Left cardiac atrium (tissue), 4 donors: ENCODE measurements around the gene DNAJB6. TPM values are rescaled to one million over a fixed set of nuclear protein-coding genes. Genes with fewer than 3 reads are reported as not detected.

Experiments
- ATAC-seq, 2 donors: fragments of 200-7000 bp; cut with Tn5 transposase; one replicate each; pipeline ENCODE4 v1.9.1; 2020; ENCODE audit warnings: mild to moderate bottlenecking in 2 of 2, moderate library complexity in 2 of 2
- DNase-seq: peaks from one replicate; pipeline ENCODE4 v3.0.0-alpha.2; 2020
- intact Hi-C, 2 donors: fragments of 100-400 bp; cut with DNase I; formaldehyde crosslinking; loops; one replicate each; pipeline versions ENCODE4 v1.14.1 to v1.15.1; 2022 to 2023
- long read RNA-seq: library from polyadenylated mRNA; unstranded; transcript quantifications from one replicate; pipeline ENCODE4 v2.0.0, GENCODE V29; 2021
- total RNA-seq, 2 donors: library from RNA; stranded (reverse); fragmentation: NEBNext Ultra II Directional; extraction: Animal tissue kit (Norgen Biotek cat#: 25700); gene quantifications; one replicate each; pipeline ENCODE4 v1.2.1, GENCODE V29; 2021
- donor health status: DM: no; HTN: yes; CAD: no.
- donor health status: DM: no; HTN: yes; CAD: no; lungs with severe emphysema.
- donor health status: DM: yes; HTN: yes; CAD: no.
- donor health status: Dilated cardiomyopathy.

DNAJB6 gene
- 100 to 1,000 TPM; 158 to 159 TPM for total RNA-seq
- long read RNA-seq, transcript DNAJB6-204 (8 exons, 1,609 nt) = minor isoform, 54 of 460 reads
- long read RNA-seq, transcript DNAJB6-209 (7 exons, 1,159 nt) = minor isoform, 10 of 460 reads
- long read RNA-seq, transcript DNAJB6-201 (10 exons, 2,527 nt) = major isoform, 333 of 460 reads
- long read RNA-seq, partial matches to known transcripts = 21 of 460 reads
- long read RNA-seq, other reads (novel, unspliced or antisense) = 42 of 460 reads

DNA sequence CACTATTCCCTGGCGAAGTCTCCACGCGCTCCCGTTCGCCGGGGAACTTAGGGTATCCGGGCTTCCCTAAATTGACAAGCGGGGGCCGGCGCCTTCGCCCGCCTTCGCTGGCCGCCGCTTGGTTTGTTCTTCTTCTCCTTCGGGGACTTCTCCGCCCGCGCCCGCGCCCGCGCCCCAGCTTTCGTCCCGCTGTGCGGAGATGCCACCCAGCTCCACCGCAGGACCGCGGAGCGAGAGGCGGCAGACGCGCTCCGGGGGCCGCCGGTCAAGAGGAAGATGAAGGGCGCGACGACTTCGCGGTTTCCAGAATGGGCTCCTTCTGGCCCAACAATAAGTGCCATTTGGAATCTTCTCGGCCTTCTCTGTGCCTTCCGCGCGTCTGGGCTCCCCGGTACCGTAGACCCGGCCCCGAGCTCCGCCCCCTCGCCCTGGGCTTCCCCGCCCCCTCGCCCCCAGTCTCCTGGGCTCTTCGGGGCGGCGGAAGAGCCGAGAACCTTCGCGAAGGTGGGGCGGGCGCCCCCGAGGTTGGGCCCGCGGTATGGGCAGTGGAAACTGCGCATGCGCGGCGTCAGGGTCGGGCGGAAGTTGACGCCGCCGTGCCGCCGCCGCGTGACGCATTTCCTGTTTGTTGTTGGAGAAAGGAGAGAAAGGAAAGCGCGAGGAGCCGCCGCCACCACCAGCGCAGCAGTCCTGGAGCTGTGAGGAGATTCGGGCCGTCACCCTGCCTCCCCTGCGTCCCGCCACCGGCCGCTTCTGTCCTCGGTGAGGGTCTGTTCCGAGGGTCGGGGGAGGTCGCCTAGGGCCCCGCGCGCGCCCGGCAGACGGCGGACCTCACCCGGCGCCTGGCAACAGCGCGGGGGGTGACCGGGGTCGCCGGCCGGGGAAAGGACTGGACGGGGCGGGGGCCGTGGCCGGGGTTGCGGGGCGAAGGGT lies at the start of gene DNAJB6:
DNAJB6 (plus strand) TSS at position 622 of the 933 bp plus-strand sequence. CDS start 21,569 bp downstream, outside the sequence.
- intact Hi-C loops = loop anchor here in 1 of 2 donors (10.0 kb wide), 1 partner anchor 48 kb away; no protein-coding TSS in a partner anchor
- peak; percentile 96 for DNase-seq
- ATAC-seq = peak; percentile 92 to 93

DNA sequence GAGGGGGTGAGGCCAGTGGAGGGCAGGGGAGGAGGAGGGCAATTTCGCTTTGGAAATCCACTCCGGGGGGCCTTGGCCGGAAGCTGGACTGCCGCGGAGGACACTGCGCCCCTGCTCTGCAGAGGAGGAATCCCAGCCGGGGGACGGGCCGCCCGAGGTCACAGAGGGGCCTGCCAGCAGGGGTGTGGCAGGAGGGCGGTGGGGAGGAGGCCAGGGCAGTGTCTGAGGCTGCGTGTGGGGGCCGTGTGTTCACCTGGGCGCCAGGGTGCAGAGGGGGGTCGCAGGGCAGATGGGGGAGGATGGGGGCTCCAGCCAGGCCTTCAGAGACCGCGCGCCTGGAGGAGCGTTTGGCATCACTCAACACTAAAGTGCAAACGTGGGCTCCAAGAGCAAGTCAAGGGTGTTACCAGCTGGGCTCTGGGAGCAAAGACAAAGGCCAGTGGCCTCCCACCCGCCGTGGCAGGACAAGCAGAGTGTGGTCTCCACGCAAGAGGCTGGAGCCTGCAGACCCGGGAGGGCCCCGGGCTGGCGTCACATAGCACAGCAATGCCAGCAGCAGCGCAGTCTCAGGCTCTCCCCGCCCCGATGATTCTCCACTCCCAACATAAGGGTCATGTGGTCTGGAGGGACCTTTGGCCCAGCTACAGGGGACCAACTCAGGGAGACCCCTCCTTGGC lies 45.3 kb upstream of the DNAJB6 start:
- DNase-seq = no peak
- intact Hi-C loops = no loop called here
- ATAC-seq = no peak

DNA sequence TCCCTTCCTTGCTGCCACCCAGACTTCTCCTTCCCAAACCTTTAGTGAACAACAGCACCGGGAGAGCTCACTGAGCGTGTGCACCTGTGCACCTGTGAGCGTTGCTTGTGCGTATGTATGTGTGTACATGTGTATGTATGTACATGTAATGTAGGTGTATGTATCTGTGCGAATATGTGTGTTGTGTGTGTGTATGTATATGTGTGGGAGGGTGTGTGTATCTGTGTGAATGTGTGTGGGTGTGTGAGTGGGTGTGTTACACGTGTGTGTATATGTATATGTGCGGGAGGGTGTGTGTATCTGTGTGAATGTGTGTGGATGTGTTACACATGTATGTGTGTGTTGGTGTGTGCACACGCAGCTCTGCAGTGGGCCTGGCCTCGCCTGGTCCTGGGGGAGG lies 44.5 kb upstream of the DNAJB6 start:
- ATAC-seq (no peak), DNase-seq (no peak)
- intact Hi-C loops = no loop called here

DNA sequence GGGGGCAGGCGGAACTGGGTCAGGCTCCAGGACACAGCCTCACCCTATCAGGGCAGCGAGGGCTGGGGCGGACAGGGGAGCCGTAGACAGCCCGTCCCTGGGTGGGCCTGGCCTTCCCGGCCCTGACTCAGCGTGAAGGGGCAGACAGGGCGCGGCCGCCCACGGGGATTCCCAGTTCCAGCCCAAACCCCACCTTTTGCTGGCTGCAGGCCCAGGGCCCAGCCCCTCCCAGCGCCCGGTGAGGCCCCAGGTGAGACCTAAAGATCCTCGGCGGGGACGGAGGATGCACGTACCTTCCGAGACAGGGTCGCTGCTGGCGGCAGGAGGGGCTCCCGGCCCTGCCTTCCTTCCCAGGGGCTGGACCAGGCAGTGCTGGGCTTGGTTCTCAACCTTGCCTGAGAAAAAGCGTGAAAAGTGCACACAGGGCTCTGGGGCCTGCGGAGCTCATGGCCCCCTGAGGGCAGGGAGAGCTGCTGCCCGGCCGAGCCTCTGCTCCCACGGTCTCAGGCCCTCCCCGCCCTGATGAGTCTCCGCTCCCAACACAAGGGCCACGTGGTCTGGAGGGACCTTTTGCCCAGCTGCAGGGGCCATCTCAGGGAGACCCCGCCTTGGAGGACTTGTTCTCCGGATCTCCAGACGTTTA lies 43.9 kb upstream of the DNAJB6 start:
- ATAC-seq = peak; percentile 57 to 69
- intact Hi-C loops = no loop called here
- no peak for DNase-seq

DNA sequence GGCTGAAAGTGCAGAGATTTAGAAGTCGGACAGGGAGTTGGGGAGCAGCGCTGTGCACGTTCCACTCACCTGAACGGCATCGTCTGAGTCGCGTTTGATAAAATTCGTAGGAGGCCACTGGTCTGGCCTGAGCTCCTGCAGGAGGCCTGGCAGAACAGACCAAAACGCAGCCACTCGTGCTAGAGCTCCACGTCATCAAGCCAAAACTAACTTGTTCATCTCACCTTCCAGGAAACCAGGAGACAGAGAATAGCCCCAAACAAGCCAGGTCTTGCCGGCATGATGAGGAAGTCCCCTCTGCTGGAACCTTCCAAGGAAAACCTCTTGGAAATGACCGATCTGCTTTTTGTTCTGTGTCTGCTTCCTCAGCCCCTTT lies 43.4 kb upstream of the DNAJB6 start:
- intact Hi-C loops = no loop called here
- no peak for DNase-seq
- ATAC-seq = no peak

DNA sequence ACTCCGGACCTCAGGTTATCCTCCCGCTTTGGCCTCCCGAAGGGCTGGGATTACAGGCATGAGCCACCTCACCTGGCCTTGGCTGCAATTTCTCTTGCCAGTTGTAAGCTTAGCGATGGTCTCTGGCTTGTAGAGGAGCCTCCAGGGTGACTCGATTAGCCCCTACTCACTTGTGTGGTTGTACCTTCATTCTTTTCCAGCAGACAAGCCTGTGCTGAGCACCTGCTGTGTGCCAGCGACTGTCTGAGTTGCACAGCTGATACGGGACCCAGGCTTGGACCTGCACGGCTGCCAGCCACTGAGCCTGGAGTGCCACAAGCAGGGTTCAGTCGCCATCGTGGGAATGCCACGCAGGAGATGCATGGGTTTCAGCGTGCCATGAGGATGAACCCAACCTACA lies 42.0 kb upstream of the DNAJB6 start:
- ATAC-seq (no peak), DNase-seq (no peak)
- intact Hi-C loops = no loop called here

DNA sequence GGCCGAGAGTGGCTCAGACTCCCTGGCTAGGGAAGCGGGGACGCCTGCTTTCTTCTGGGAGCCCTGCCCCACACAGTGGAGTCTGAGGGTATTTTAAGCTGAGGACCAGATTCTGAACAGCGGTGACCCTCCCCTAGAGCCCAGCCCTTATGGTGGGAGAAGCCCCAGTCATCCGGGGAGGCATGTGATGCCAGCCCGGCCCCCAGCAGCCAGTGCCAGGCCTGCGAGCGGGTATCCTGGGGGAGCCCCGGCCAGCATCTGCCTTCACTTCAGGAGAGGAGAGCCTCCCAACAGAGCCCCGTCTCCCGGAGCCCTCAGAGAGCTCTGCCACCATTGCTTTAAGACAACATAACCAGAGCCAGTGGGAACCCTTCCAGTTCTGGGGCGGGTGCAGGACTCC lies 41.5 kb upstream of the DNAJB6 start:
- ATAC-seq (no peak), DNase-seq (no peak)
- intact Hi-C loops = no loop called here

DNA sequence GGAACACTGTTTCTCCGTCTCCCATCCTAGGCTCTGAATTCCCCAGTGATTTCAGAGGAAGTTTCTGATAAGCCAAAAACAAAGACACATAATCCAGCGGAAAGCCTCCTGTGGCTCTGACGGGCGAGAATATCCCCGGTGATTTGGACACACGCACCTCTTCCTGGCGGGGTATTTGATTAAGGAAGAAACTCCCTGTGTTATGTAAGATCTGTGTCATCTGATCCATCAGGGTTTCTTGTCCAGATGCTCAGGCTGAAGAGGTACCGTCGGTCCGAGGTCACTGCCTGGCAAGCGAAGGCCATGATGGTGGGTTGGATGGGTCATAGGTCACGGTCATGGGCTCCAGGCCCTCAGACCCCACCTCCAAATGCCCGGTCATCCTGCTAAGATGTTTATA lies 39.6 kb upstream of the DNAJB6 start:
- no peak for DNase-seq
- intact Hi-C loops = no loop called here
- no peak for ATAC-seq

DNA sequence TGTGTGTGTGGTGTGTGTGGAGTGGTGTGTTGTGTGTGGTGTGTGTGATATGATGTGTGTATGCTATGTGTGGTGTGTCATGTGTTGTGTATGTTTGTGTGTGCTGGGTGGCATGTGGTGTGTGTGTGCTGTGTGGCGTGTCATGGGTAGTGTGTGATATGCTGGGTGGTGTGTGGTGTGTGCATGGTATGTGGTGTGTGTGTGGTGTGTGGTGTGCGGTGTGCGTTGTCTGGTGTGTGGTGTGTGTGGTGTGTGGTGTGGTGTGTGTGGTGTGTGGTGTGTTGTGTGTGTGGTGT lies 37.5 kb upstream of the DNAJB6 start:
- no peak for ATAC-seq
- intact Hi-C loops = no loop called here
- DNase-seq = no peak

DNA sequence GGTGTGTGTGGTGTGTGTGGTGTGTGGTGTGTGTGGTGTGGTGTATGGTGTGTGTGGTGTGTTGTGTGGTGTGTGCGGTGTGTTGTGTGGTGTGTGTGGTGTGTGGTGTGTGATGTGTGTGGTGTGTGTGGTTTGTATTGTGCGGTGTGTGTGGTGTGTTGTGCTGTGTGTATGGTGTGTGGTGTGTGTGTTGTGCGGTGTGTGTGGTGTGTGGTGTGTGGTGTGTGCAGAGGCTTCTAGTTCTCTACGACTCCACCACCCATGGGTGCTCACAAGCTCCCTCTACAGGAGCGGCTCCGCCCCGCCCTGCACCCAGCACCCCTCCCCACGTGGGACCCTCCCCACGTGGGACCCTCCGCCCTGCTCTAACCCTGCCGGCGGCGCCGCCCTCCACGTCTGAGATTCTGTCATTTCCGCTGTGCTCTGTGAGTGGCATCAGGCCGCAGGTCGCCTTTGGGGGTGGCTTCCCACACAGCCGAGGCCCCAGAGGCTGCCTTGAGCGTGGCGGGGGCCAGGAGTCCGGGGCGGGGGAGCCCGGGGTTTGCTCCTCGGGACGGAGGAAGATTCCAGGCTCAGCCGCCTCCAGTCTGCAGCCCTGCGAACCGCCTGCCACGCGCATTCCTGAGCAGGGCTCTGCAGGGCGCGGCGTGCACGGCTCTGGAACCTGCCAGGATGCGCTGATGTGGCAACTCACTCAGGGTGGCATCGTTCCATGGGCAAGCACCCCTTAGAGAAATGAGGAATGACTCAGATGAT lies 37.0 kb upstream of the DNAJB6 start:
- ATAC-seq (peak; percentile 24 to 25), DNase-seq (no peak)
- intact Hi-C loops = no loop called here

DNA sequence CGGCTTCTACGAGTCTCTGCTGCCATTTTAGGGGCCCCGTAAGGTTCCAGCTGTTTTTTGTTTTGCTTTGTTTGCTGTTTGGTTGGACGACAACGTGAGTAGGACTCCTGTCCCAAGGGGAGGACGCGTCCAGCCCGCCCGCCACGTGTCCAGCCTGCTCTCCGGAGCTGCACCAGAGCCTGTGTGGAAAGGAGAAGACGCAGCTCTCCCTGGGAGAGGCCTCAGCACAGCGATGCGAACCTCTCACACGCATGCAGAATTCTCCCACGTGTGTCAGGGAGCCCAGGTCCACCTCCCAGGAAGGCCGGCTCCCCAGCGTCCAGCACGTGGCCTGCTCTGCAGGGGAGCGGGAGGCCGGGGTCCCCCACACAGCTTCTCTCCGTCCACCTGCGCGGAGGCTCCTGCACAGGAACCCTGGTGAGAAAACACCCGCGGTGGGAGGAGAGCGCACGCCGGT lies 36.4 kb upstream of the DNAJB6 start:
- no peak for DNase-seq
- peak in 1 of 2 donors; percentile 40 for ATAC-seq

DNA sequence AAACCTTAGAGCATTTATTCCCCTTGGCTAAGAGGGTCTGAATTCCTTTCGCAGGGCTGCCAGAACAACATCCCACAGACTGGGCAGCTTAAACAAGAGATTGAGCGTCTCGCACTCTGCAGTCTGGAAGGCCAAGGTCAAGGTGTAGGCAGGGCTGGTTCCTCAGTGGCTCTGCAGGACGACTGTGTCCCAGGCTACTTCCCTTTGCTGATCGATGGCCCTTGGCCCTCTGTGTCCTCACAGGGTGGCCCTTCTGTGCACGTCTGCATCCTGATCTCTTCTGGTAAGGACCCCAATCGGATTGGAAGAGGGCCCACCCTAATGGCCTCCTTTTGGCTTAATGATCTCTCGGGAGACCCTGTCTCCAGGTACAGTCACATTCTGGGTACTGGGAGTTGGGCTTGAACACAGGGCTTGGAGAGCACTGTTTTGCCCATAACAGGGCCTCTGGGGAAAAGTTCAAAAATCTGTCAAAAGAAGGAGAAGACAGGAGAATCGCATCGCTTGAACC lies 35.1 kb upstream of the DNAJB6 start:
- intact Hi-C loops = no loop called here
- DNase-seq (no peak), ATAC-seq (no peak)

More for the DNA sequence above, 36.4 kb upstream of the DNAJB6 start:
- intact Hi-C loops = no loop called here

DNA sequence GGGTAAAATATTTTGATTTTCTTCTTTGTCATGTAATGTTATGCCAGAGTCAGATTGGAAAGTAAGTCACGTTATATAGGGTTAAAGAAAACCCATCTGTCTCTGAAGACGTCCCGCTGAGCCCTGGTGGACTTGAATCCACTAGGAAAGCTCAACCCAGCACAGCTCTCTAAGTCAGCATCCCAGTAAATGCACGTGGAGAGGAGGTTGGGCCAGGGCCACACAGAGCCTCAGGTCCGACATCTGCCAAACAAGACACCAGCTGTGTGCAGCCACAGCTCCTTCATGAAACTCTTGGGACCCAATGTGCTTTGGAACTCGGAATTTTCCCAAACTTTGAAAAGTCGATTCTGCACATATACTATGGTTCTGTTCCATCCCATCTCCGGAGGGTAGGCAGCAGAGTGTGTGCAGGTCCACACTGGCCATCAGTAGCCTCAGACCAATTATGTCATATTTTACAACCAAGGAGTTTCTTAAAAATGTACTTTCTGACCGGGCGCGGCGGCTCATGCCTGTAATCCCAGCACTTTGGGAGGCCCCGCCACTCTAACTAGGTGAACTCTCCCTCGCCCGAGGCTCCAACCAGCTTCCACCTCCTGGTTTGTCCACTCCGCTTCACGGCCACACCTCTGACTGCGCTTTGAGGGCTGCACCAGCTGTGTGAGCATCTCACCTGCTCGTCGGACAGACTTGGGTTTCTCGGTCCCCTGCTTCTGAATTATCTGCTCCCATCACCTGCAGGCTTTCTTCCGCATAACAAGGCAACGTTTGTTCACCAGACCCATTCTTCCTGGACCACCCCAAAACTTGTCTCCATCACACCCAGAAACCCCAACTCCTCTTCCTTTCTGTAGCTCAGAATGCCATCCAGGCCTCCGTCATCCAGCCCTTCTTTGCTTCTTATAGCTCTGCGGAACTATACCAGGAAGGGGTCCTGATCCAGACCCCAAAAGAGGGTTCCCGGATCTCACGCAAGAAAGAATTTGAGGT lies 29.7 kb upstream of the DNAJB6 start:
- ATAC-seq (no peak), DNase-seq (no peak)
- intact Hi-C loops = no loop called here

DNA sequence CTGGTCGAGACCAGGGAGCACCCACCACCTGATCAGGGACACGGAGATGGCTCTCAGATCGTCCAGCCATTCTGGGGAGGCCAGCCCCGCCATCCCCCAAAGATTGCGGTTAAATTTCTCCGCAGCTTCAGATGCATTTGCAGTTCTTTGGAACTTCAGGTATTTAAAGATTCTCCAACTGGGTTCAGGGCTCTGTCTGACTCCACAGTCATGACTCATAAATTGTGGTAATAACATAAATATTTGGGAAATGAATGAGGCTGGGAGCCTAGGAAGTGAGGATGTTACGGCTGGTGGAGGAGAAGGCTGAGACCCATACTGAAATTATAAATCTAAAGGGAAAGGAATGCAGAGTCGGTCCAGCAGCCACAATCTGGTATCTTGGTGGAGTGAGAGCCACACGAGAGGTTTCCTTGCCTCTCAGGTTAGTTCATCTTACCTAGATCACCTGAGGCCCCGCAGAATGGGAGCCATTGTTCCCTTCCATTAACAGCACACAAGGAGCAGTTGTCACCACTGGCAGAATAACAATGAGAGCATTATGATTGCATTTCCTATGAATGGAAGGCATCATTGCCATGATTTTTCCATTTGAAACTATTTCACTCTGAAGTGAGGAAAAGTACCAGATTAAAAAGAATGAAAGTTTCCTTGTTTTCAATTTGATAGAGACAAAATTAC lies 26.7 kb upstream of the DNAJB6 start:
- ATAC-seq = peak in 1 of 2 donors; percentile 84

DNA sequence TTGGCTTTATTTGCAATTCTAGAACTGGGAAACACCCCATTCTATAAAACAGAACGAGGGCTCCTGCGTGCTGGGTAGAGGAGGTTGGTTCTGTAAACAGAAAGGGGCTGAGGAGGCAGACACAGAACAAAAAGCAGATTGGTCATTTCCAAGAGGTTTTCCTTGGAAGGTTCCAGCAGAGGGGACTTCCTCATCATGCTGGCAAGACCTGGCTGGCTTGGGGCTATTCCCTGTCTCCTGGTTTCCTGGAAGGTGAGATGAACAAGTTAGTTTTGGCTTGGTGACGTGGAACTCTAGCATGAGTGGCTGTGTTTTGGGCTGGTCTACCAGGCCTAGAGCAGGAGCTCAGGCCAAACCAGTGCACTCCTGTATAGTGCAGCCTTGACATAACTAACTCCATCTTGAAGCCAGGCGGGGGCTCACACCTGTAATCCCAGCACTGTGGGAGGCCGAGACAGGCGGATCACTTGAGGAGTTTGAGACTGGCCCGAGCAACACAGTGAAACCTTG lies 26.1 kb upstream of the DNAJB6 start:
- intact Hi-C loops = no loop called here
- peak in 1 of 2 donors; percentile 19 for ATAC-seq
- no peak for DNase-seq

More for the DNA sequence above, 26.7 kb upstream of the DNAJB6 start:
- no peak for DNase-seq
- intact Hi-C loops = no loop called here

DNA sequence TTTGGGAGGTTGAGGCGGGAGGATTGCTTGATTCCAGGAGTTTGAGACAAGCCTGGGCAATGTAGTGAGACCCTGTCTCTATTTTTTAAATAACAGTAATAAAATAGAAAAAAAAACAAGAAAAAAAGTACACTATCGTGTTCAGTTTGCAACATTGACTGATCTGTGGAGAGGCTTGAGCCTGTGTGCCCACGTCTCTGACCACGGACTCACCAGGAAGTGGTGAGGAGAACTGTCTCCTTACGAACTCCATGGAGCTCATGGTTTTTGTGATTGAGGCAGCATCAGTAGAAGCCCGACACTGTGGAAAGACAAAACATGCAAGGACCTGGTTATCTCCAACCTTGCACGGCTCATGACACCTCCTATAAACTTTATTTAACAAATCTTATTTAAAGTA lies 23.9 kb upstream of the DNAJB6 start:
- DNase-seq (no peak), ATAC-seq (no peak)
- intact Hi-C loops = no loop called here

DNA sequence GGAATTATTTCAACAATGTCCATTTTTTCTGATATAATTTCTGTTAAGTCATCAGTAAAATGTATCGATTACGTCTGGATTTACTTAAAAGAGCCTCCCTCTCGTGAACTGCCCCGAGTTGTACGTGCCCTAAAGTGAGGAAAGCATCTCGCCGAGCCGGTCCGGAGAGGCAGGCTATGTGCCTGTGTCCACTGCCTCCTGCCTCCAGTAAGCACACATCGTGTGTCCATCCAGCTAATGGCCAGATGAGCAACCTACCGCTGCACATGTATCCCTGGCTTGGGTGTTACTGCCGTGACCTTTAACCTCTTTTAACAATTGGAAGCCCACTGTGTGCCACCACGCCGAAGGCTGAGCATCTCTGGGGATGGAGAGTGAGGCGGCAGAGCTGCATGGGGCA lies 23.2 kb upstream of the DNAJB6 start:
- intact Hi-C loops = no loop called here
- ATAC-seq = no peak
- no peak for DNase-seq
